Smooth muscle cell (in vitro differentiated cells): ENCODE results near the gene PLEKHG2. TPM values are rescaled to one million over a fixed set of nuclear protein-coding genes. Genes with fewer than 3 reads are reported as not detected.
A peak's percentile ranks its signal among the peaks of the same experiment; 100 is the strongest.

Experiments
- DNase-seq: peaks from one replicate; lab custom pipeline; 2025; ENCODE audit not compliant: unreplicated experiment; lab: John Stamatoyannopoulos, UW
- H2AFZ ChIP-seq: fragments of 200-600 bp; sonication (generic); 2 replicates; pipeline ENCODE4 v1.6.0; 2016; ENCODE audit warnings: antibody characterized with exemption, low read depth, mild to moderate bottlenecking
- H3F3A ChIP-seq: fragments of 200-600 bp; sonication (generic); 2 replicates; pipeline ENCODE4 v1.6.0; 2017; ENCODE audit warnings: antibody characterized with exemption, low read depth
- H3K27ac ChIP-seq: fragments of 200-600 bp; sonication (generic); 2 replicates; pipeline ENCODE4 v1.5.1; 2016; ENCODE audit warnings: low read depth, mild to moderate bottlenecking
- H3K27me3 ChIP-seq: fragments of 200-600 bp; sonication (generic); 2 replicates; pipeline ENCODE4 v1.6.1; 2016; ENCODE audit warnings: low read depth, mild to moderate bottlenecking
- H3K36me3 ChIP-seq: fragments of 200-600 bp; sonication (generic); 2 replicates; pipeline ENCODE4 v1.5.1; 2016; ENCODE audit warnings: low read depth
- H3K4me1 ChIP-seq: fragments of 200-600 bp; sonication (generic); 2 replicates; pipeline ENCODE4 v1.5.1; 2016; ENCODE audit warnings: low read depth
- H3K4me2 ChIP-seq: fragments of 200-600 bp; sonication (generic); 2 replicates; pipeline ENCODE4 v1.6.0; 2016; ENCODE audit warnings: mild to moderate bottlenecking
- H3K4me3 ChIP-seq: fragments of 200-600 bp; sonication (generic); 2 replicates; pipeline ENCODE4 v1.5.1; 2016; ENCODE audit warnings: mild to moderate bottlenecking
- H3K79me2 ChIP-seq: fragments of 200-600 bp; sonication (generic); 2 replicates; pipeline ENCODE4 v1.6.0; 2016; ENCODE audit warnings: low read depth, mild to moderate bottlenecking
- H3K9ac ChIP-seq: fragments of 200-600 bp; sonication (generic); 2 replicates; pipeline ENCODE4 v1.6.0; 2016; ENCODE audit warnings: low read depth
- H3K9me3 ChIP-seq: fragments of 200-600 bp; sonication (generic); replicated peaks from 2 replicates; pipeline ENCODE4 v1.5.1; 2016; ENCODE audit warnings: low read depth
- H4K20me1 ChIP-seq: fragments of 200-600 bp; sonication (generic); 2 replicates; pipeline ENCODE4 v1.6.0; 2016; ENCODE audit warnings: low read depth
- CTCF ChIP-seq: fragments of 200-600 bp; sonication (generic); IDR thresholded peaks from 2 replicates; pipeline ENCODE4 v1.5.1; 2017; ENCODE audit warnings: borderline replicate concordance, mild to moderate bottlenecking, antibody characterized with exemption; ENCODE audit not compliant: insufficient read depth, poor library complexity, severe bottlenecking
- WGBS: methylation state at CpG from one replicate; pipeline ENCODE4 v1.1.7; 2016; ENCODE audit warnings: low lambda C conversion rate; 5-methylcytosine and 5-hydroxymethylcytosine counted together
- polyA plus RNA-seq: library from polyadenylated mRNA; unstranded; fragments of >200 nt; fragmentation: Nextera tagmentation; extraction: Ambion mirVana; gene quantifications from 2 replicates; pipeline ENCODE4 v1.2.1, GENCODE V29; 2016
- total RNA-seq: library from RNA; depleted of rRNA; stranded (reverse); fragments of >200 nt; gene quantifications from 2 replicates; pipeline ENCODE4 v1.2.3, GENCODE V29; 2014

Gene PLEKHG2
- total and polyA plus RNA-seq, 2 experiments from 2014 or later, result 33.0 to 42.2 TPM

GRCh38 chr19:39435499-39436349 lies 23.3 kb downstream of the PLEKHG2 start, which contains the start of gene RPS16:
RPS16 (minus strand) TSS chr19:39435949; CDS start chr19:39435895, 54 bp downstream.
- Histone ChIP-seq H4K20me1 (peaks cover 24% of the 10 kb centered on the region), H3K27me3 (no peaks in the 10 kb centered on the region), H3K9me3 (no peaks in the 10 kb centered on the region), H3K27ac (peak within 1 kb of the TSS; percentile 76), H3K36me3 (peaks cover 15% of the 10 kb centered on the region), H3F3A (peaks cover 32% of the 10 kb centered on the region), H3K79me2 (peaks cover 32% of the 10 kb centered on the region), H2AFZ (no peak within 1 kb of the TSS), H3K4me2 (peak within 1 kb of the TSS; percentile 98), H3K9ac (peak within 1 kb of the TSS; percentile 95), H3K4me1 (peaks cover 20% of the 10 kb centered on the region), H3K4me3 (peak within 1 kb of the TSS; percentile 98)
- TF ChIP-seq CTCF, result no peak
- 1% methylated on average over 59 of the region's 61 CpGs for WGBS
- peak; percentile 93 for DNase-seq

DNA sequence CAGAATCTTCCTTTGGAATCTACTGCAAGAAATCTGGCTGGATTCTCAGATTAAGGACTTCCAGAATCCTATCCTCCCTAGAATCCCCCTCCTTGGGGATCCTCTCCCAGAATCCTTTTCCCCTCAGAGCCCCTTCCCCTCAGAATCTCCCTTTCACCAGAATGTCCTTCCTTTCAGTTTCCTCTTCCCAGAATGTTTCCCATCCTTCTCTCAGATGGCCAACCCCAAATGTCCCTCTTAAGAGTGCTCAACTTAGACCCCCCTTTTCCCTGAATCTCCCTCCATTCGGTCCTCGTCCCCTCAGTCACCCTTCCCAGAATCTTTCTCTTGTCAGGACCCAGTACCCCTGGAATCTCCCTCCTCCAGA lies 23.9 kb downstream of the PLEKHG2 start:
- no peak for TF ChIP-seq CTCF
- Histone ChIP-seq H3F3A (peaks cover 29% of the 10 kb centered on the region), H2AFZ (no peak overlapping the region), H3K9ac (peak overlapping the region; percentile 65), H3K4me1 (peaks cover 20% of the 10 kb centered on the region), H3K4me2 (peak overlapping the region; percentile 81), H3K36me3 (peaks cover 15% of the 10 kb centered on the region), H3K79me2 (peaks cover 32% of the 10 kb centered on the region), H3K27me3 (no peaks in the 10 kb centered on the region), H3K4me3 (peak overlapping the region; percentile 98), H3K27ac (peak overlapping the region; percentile 74), H4K20me1 (peaks cover 24% of the 10 kb centered on the region), H3K9me3 (no peaks in the 10 kb centered on the region)
- no peak for DNase-seq
- WGBS, result 15% methylated on average over 2 of the region's 2 CpGs

- Histone ChIP-seq H3K9ac (no peak overlapping the region), H3K27me3 (no peaks in the 10 kb centered on the region), H3K27ac (no peak overlapping the region), H3K9me3 (no peaks in the 10 kb centered on the region), H3K79me2 (peaks cover 23% of the 10 kb centered on the region), H3K4me3 (no peak overlapping the region), H4K20me1 (peaks cover 22% of the 10 kb centered on the region), H3K36me3 (peaks cover 10% of the 10 kb centered on the region), H2AFZ (no peak overlapping the region), H3K4me2 (no peak overlapping the region), H3F3A (peaks cover 23% of the 10 kb centered on the region), H3K4me1 (peaks cover 20% of the 10 kb centered on the region)
- DNase-seq, result no peak
- TF ChIP-seq CTCF, result no peak
- 79% methylated on average over 9 of the region's 9 CpGs for WGBS
Measured at GRCh38 chr19:39438270-39438934, 25.9 kb downstream of the PLEKHG2 start.
